Heart left ventricle (tissue), 16 donors: ENCODE data around the gene CASKIN1. TPM values are rescaled to one million over a fixed set of nuclear protein-coding genes. Genes with fewer than 3 reads are reported as not detected.
A peak's percentile ranks its signal among the peaks of the same experiment; 100 is the strongest.

Source experiments
- ATAC-seq, 4 donors: fragments of 200-7000 bp; cut with Tn5 transposase; one replicate each; pipeline ENCODE4 v1.9.1; 2020 to 2022; ENCODE audit warnings: moderate library complexity in 4 of 4, mild to moderate bottlenecking in 3 of 4, moderate number of reproducible peaks in 1 of 4
- DNase-seq, 5 donors: peaks; one replicate each; pipeline ENCODE4 v3.0.0-alpha.2; 2020
- H3K27ac ChIP-seq, 12 donors: fragments of 200-600 bp; sonication (generic) in 4 of 12; one replicate each; pipeline versions ENCODE4 v1.5.0 to v1.8.0; 2016 to 2022; ENCODE audit warnings: mild to moderate bottlenecking in 2 of 12
- H3K27me3 ChIP-seq, 9 donors: fragments of 200-600 bp; sonication (generic) in 2 of 9; one replicate each; pipeline versions ENCODE4 v1.5.1 to v1.8.0; 2016 to 2022; ENCODE audit warnings: mild to moderate bottlenecking in 3 of 9
- H3K36me3 ChIP-seq, 9 donors: fragments of 200-600 bp; sonication (generic) in 2 of 9; one replicate each; pipeline versions ENCODE4 v1.5.0 to v1.8.0; 2018 to 2022; ENCODE audit warnings: mild to moderate bottlenecking in 2 of 9
- H3K4me1 ChIP-seq, 12 donors: fragments of 200-600 bp; sonication (generic) in 4 of 12; one replicate each; pipeline versions ENCODE4 v1.5.0 to v1.8.0; 2016 to 2022; ENCODE audit warnings: mild to moderate bottlenecking in 3 of 12
- H3K4me3 ChIP-seq, 12 donors: fragments of 200-600 bp; sonication (generic) in 4 of 12; one replicate each; pipeline versions ENCODE4 v1.5.0 to v1.8.0; 2017 to 2022; ENCODE audit warnings: mild to moderate bottlenecking in 9 of 12, moderate library complexity in 4 of 12
- H3K9me3 ChIP-seq, 12 donors: fragments of 200-600 bp; sonication (generic) in 4 of 12; one replicate each; pipeline versions ENCODE4 v1.5.0 to v1.8.0; 2016 to 2022; ENCODE audit warnings: mild to moderate bottlenecking in 1 of 12
- POLR2A ChIP-seq, 2 donors: fragments of 450-650 bp; IDR thresholded peaks; one replicate each; pipeline ENCODE4 v1.6.1; 2017; ENCODE audit warnings: antibody characterized with exemption in 2 of 2, mild to moderate bottlenecking in 2 of 2, moderate library complexity in 2 of 2
- WGBS, 4 donors: extraction: QIAGEN DNeasy Blood & Tissue Kit in 2 of 4; methylation state at CpG; one replicate each; pipeline versions ENCODE4 v1.1.5 to v1.1.7; 2013 to 2018; 5-methylcytosine and 5-hydroxymethylcytosine counted together
- intact Hi-C, 10 donors: fragments of 100-400 bp; cut with DNase I; formaldehyde crosslinking; loops; one replicate each; pipeline versions ENCODE4 v1.11.1 to v1.14.2; 2022
- polyA plus RNA-seq, 2 donors: library from polyadenylated mRNA; stranded (reverse); fragments of 200-250 nt; gene quantifications; one replicate each; pipeline ENCODE4 v1.2.3, GENCODE V29; 2013
- total RNA-seq, 9 donors: library from RNA; depleted of rRNA in 2 of 9; stranded (reverse); fragments of >200 nt in 2 of 9; fragmentation: NEBNext Ultra II Directional in 3 of 9; extraction: Animal tissue kit (Norgen Biotek cat#: 25700) in 3 of 9; gene quantifications; one replicate each; pipeline versions ENCODE4 v1.1.0 to v1.2.4, GENCODE V29; 2016 to 2023
- TF ChIP-seq, protein P1 (sequence below), 12 donors: fragments of 200-600 bp; sonication (generic) in 4 of 12; IDR thresholded peaks; one replicate each; pipeline versions ENCODE4 v1.5.0 to v1.8.0; 2018 to 2022; ENCODE audit warnings: antibody characterized with exemption in 12 of 12, mild to moderate bottlenecking in 5 of 12
- donor health status: ischemic (EF 13 %, LVEDD 7.1; RV severe dilation, severe dysfunction).
- donor health status: healthy with polysubstance abuse.
- donor health status: DM: no; HTN: yes; CAD: no.
- donor health status: DM: no; HTN: no; CAD: no.
- donor health status: ischemic (EF 25% LVEDD 6.9; RV normal size, moderate dysfunction).
- donor health status: ischemic (EF 25% LVEDD 5.7; RV mildly dilated, moderate dysfunction).
- donor health status: healthy.
- donor health status: DM: yes; HTN: yes; CAD: no.
- donor health status: ischemic (EF 35%, LVEDD 5.7; RV mildly dilated, moderate dysfunction).
- donor health status: nonischemic (EF 11% LVEDD 7.7; RV severe dilation, severe dysfunction).
- donor health status: DM: yes; HTN: yes; CAD: no.
- donor health status: PGD.
- donor health status: ischemic (EF 29% LVEDD 5.4; RV normal size, mild dysfunction).
- donor health status: nonischemic (EF 23%, LVEDD 6.1; RV moderate dilation, normal function).

The CASKIN1 gene
- total and polyA plus RNA-seq, 11 donors, result 0.37 to 7.0 (median 2.1) TPM

DNA sequence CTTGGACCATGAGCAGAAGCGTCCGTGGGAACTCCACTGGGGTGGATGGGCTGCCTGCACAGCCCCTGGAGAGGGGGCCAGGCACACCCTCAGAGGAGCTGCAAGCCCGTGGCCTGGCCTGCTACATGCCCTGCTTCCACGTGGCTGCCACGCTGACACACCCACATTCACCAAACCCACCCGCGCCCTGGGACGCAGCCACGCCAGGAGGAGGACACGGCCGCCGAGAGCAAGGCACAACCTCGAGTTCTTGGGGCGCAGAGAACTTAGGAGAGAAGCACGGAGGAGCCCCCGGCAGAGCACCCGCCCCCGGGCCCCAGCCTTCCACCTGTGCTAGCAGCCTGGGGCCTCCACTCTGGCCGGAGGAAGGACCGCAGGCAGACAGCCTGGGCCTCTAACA lies 18.8 kb downstream of the CASKIN1 start:
- Histone ChIP-seq H3K27ac (no peak overlapping the region), H3K4me1 (no peaks in the 10 kb centered on the region), H3K36me3 (peaks cover 0 to 53% (median 45%) of the 10 kb centered on the region in 9 donors), H3K27me3 (no peaks in the 10 kb centered on the region), H3K9me3 (no peaks in the 10 kb centered on the region), H3K4me3 (no peak overlapping the region)
- intact Hi-C loops, result no loop called here
- no peak for TF ChIP-seq POLR2A (IDR thresholded peaks at IDR 0.05)
- TF ChIP-seq, protein P1, sequence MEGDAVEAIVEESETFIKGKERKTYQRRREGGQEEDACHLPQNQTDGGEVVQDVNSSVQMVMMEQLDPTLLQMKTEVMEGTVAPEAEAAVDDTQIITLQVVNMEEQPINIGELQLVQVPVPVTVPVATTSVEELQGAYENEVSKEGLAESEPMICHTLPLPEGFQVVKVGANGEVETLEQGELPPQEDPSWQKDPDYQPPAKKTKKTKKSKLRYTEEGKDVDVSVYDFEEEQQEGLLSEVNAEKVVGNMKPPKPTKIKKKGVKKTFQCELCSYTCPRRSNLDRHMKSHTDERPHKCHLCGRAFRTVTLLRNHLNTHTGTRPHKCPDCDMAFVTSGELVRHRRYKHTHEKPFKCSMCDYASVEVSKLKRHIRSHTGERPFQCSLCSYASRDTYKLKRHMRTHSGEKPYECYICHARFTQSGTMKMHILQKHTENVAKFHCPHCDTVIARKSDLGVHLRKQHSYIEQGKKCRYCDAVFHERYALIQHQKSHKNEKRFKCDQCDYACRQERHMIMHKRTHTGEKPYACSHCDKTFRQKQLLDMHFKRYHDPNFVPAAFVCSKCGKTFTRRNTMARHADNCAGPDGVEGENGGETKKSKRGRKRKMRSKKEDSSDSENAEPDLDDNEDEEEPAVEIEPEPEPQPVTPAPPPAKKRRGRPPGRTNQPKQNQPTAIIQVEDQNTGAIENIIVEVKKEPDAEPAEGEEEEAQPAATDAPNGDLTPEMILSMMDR (IDR thresholded peaks at IDR 0.05), result no peak
- ATAC-seq, result no peak
- WGBS, 4 donors, result 95 to 97% (median 96%) methylated on average over 18 to 20 of the region's 20 CpGs
- DNase-seq, result no peak

DNA sequence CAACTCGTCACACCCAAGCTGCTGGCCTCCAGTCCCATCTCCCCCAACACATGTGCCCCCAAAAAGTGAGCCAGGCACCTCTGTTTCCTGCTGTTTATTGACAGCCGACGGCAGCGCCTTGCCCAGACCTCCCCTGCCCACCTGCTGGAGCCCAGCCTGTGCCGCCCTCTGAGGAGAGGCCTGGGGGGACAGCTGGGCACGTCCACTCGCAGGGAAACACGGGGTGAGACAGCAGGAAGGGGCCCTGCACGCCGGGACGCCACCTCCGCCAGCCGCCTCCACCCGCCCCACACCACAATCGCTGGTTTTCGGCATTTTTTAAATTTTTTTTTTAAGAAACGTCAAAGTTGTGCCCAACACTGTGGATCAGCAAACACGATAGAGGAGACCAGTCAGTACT lies 19.3 kb downstream of the CASKIN1 start:
- Histone ChIP-seq H3K36me3 (peaks cover 0 to 58% (median 45%) of the 10 kb centered on the region in 9 donors), H3K27ac (no peak overlapping the region), H3K4me1 (no peaks in the 10 kb centered on the region), H3K4me3 (no peak overlapping the region), H3K9me3 (no peaks in the 10 kb centered on the region), H3K27me3 (no peaks in the 10 kb centered on the region)
- intact Hi-C loops, result no loop called here
- DNase-seq (no peak), ATAC-seq (no peak)
- WGBS, 4 donors, result 92 to 96% (median 94%) methylated on average over 18 of the region's 18 CpGs
- no peak for TF ChIP-seq POLR2A (IDR thresholded peaks at IDR 0.05)
- TF ChIP-seq, protein P1 (IDR thresholded peaks at IDR 0.05), result no peak

DNA sequence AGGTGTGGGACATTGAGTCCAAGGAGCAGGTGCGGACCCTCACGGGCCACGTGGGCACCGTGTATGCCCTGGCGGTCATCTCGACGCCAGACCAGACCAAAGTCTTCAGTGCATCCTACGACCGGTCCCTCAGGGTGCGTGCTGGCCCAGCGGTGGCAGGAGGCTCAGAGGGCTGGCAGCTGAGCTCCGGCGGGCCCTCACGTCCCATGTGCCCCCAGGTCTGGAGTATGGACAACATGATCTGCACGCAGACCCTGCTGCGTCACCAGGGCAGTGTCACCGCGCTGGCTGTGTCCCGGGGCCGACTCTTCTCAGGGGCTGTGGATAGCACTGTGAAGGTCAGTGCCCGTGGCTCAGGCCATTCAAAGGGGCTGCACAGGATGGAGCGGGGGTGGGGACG lies 20.4 kb downstream of the CASKIN1 start:
- Histone ChIP-seq H3K4me1 (no peaks in the 10 kb centered on the region), H3K27ac (no peak overlapping the region), H3K36me3 (peaks cover 0 to 68% (median 54%) of the 10 kb centered on the region in 9 donors), H3K4me3 (no peak overlapping the region), H3K9me3 (no peaks in the 10 kb centered on the region), H3K27me3 (no peaks in the 10 kb centered on the region)
- intact Hi-C loops, result no loop called here
- WGBS, 4 donors, result 94 to 96% (median 95%) methylated on average over 9 to 23 of the region's 23 CpGs
- peak in 1 of 4 donors; percentile 11 for ATAC-seq
- DNase-seq, result no peak
- TF ChIP-seq, protein P1 (IDR thresholded peaks at IDR 0.05), result no peak
- no peak for TF ChIP-seq POLR2A (IDR thresholded peaks at IDR 0.05)

- Histone ChIP-seq H3K4me3 (no peak overlapping the region), H3K36me3 (peaks cover 0 to 71% (median 55%) of the 10 kb centered on the region in 9 donors), H3K4me1 (no peaks in the 10 kb centered on the region), H3K9me3 (no peaks in the 10 kb centered on the region), H3K27ac (no peak overlapping the region), H3K27me3 (no peaks in the 10 kb centered on the region)
- no peak for TF ChIP-seq POLR2A (IDR thresholded peaks at IDR 0.05)
- TF ChIP-seq, protein P1 (IDR thresholded peaks at IDR 0.05), result no peak
- no peak for ATAC-seq
- intact Hi-C loops, result no loop called here
- DNase-seq, result no peak
- 92 to 96% (median 94%) methylated on average over 10 of the region's 10 CpGs; no CpG with 5 or more reads in 1 of the 4 donors for WGBS, 4 donors
Observed at GRCh38 chr16:2175454-2175853, 21.0 kb downstream of the CASKIN1 start.
